Measurements from ENCODE around the gene PPM1F.

PPM1F gene, protein sequence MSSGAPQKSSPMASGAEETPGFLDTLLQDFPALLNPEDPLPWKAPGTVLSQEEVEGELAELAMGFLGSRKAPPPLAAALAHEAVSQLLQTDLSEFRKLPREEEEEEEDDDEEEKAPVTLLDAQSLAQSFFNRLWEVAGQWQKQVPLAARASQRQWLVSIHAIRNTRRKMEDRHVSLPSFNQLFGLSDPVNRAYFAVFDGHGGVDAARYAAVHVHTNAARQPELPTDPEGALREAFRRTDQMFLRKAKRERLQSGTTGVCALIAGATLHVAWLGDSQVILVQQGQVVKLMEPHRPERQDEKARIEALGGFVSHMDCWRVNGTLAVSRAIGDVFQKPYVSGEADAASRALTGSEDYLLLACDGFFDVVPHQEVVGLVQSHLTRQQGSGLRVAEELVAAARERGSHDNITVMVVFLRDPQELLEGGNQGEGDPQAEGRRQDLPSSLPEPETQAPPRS

DNA sequence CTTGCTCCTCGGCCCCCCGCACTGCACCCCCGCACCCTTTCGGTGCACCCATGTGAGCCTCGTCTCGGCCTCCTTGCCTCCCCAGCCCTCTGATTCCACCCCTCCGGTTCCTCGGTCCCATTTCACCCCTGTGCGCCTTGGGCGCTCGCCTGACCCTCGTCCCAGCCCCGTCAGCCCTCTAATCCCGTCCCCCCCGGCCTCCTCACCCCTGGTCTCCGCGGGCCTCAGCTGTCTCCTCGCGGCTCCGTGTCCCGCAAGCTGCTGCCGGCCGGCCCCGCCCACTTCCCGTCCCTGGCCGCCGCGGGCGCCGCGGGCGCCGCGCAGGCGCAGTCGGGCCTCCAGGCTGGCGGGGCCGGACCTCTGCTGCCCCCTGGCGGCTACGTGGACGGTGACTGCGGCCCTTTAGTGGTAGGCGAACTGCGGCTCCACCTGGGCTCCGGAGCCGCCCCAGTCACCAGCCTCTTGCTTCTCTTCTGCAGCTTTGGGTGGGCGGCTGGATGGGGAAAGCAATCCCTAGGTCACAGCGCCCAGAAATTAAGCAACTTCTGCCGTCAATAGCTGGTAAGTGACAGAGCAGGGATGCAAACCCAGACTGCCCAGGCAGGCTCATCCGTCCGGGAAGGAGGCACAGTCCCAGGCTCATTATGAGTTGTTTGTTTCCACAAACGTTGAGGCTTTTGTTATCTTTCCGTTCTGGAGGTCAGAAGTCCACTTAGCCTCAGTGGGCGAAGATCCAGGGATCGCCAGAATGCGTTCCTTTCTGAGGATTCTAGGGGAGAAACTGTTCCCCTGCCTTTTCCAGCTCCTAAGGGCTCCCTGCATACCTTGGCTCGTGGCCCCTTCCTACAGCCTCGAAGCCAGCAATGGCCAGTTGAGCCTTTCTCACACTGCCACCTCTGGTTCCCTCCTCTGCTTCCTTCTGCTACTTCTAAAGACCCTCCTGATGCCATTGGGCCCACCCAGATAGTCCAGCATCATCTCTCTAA is at the start of gene PPM1F:
PPM1F (minus strand) TSS at position 263 of the 986 bp plus-strand sequence. CDS start 6,800 bp downstream, outside the sequence.
- DNase-seq (ENCODE audit: low spot score), result peak; percentile 99

- DNase-seq (ENCODE audit: low spot score), result no peak
These were observed 49.2 kb upstream of the PPM1F start for GRCh38 chr22:22001664-22002525.

GRCh38 chr22:21998595-21999247 is 46.1 kb upstream of the PPM1F start:
- DNase-seq (ENCODE audit: low spot score), result no peak

GRCh38 chr22:21996175-21996720 is 43.6 kb upstream of the PPM1F start:
- DNase-seq (ENCODE audit: low spot score), result no peak

DNA sequence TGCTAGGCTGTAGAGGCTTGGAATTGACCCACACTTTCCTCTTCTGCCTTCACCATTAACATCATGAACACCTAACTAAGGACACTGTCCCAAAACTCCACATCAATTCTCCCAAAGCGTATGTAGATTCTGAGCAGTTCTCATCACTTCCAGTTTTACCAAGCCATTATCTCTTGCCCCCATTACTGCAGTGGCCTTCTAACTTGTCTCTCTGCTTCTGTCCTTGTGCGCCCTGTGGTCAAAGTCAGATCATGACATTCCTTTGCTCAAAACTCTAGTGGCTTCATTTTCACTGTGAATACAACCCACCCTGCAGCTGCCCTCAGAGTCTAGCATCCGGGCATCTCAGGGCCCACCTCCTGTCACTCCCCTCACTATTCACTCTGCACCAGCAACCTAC is 43.0 kb upstream of the PPM1F start:
- no peak for DNase-seq (ENCODE audit: low spot score)

- DNase-seq (ENCODE audit: low spot score), result no peak
These were observed 42.3 kb upstream of the PPM1F start for GRCh38 chr22:21994881-21995444.

GRCh38 chr22:21992593-21993237 is 40.1 kb upstream of the PPM1F start:
- no peak for DNase-seq (ENCODE audit: low spot score)

DNA sequence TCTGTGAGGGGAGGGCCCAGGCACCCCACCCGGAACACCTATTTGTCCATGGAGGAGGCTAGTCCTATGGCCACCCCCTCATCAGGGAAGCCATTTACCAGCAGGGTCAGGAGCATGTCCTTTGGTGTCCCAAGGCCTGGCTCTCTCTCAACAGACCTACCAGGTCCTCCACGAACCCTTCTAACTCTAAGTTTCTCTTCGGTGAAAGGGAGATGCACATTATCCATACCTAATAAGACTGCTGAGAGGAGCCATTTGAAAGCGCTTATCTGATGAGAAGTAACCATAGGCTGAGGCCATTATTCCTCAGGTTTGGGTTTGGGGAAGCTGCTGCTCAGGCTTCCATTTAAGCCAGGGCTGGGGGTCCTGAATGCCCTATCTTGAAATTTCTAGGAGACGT is 39.1 kb upstream of the PPM1F start:
- DNase-seq (ENCODE audit: low spot score), result no peak

- no peak for DNase-seq (ENCODE audit: low spot score)
These were observed 38.6 kb upstream of the PPM1F start for GRCh38 chr22:21991304-21991596.

DNA sequence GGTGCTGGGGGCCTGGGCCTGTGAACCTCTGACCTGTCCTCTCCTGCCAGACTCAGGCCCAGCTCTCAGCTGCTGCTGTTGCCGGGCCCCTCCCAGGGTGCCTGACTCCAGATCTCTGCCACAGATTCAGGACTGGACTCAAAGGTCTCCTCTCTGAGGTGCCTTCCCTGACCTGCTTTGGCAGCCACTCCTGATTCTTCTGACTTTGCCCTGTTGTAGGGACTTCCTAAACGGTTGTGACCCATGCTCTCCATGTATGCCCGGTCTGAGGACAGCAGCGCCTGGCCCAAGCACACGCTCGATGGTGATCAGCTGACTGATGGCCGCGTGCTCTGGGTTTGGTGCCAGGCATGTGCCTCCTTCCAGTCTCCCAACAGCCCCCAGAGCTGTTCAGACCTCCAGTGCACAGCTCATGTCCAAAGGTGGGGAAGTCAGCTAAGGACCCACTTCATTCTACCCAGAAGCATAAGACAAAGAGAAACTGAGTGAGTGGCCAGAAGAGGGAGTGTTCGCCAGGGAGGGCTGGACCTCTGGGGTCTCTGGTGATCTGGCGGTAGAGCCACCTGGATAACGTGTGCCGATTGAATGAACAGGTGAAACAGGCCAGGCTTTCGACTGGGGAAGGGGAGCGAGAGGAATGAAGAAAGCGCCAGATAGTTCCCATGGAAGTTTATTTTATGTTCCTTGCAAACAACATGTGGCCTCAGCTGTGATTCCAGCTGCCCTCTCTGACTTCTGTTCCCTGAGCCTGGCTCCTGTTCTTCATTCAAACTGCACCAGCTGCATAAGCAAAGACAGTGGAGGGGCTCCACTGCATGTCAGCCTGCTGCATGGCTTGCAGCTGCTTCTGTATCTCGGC is 38.0 kb upstream of the PPM1F start:
- no peak for DNase-seq (ENCODE audit: low spot score)

DNA sequence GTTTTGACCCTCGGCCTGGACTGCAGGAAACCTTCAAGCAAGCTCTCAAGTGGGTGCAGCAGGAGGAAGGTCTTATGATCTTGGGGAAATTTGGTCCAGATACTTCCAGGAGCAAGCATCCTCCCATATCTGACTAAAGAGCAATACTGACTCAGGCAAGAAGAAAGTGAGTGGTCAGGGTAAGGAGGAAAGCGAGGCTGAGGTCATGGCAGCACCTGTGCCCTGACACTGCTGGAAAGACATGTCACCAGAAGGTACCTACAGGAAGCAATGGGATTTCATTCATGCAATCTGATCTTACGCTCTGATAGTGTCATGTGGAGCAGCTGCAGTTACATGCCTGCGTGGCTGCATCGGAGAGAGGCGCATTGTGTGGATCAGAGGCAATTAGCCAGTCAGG is 36.4 kb upstream of the PPM1F start:
- DNase-seq (ENCODE audit: low spot score), result no peak

- no peak for DNase-seq (ENCODE audit: low spot score)
These were observed 32.6 kb upstream of the PPM1F start for GRCh38 chr22:21985214-21985613.

DNA sequence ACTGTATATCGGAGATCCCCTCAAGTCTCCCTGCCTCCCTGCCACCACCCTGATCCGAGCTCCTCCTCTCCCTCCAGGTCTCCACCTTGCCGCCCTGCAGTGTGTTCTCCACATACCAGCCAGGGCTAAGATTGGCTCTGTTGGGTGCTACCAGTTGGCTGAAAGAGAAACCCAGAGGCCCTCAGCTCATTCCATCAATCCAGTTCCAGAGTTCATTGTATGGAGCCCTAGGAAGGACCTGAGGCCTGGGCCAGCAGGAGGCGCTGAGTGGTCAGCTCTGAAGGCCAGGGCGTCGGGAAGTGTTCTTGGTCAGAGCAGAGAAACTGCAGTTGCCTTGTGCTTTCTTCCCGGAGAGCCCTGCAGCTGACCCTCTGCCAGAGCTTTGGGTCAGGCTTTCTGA is 32.1 kb upstream of the PPM1F start:
- DNase-seq (ENCODE audit: low spot score), result no peak

DNA sequence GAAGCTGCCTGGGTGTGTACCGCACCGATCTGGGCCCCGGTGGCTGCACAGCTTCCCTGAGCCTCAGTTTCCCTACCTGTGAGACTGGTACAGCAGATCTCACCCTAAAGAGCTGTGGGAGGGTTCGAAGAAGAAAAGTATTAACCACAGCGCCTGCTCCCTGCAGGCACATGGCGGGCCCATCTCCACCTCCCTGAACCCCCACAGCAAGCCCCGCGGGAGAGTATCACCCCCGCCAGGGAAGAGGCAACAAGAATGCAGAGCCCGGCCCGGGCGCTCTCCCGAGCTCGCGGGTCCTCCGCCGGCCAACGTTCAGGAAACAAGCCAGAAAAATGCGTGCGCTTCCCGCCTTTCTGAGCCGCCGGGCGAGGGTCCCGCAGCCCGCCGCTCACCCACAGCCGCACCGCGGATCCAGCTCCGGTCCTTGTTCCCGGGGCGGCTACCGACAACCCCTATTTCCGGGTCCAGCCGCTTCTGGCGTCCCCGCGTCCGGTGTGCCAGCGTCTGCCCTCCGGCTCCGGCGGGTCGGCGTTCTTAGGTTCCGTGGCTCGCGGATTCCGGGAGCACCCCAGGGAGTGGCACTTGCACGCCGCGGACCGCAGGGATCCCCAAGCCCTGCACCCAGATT is 29.8 kb upstream of the PPM1F start, which contains the start of gene TOP3B:
TOP3B (minus strand) TSS at position 450 of the 628 bp plus-strand sequence. CDS start 7,078 bp downstream, outside the sequence.
- peak; percentile 94 for DNase-seq (ENCODE audit: low spot score)

DNA sequence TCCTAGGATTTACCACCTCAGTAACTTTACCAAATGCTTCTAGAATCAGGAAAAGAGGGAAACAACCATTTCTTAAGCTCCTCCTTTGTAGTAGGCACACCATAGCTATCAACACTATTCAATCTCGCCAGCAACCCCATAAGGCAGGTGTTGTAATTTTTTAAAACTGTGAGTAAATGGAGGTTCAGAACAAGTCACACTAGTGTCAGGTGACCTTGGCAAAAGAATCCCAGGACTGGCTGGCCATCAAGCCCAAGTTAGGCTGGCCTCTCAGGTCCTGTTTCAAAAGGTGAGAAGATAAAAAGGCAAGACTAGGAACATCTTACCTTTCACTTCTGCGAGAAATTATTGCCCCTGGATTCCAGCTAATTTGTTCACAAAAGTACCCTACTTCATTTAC is 29.2 kb upstream of the PPM1F start:
- DNase-seq (ENCODE audit: low spot score), result no peak

- DNase-seq (ENCODE audit: low spot score), result no peak
These were observed 27.9 kb upstream of the PPM1F start for GRCh38 chr22:21980547-21980946.

GRCh38 chr22:21978564-21979386 is 26.1 kb upstream of the PPM1F start:
- no peak for DNase-seq (ENCODE audit: low spot score)

DNA sequence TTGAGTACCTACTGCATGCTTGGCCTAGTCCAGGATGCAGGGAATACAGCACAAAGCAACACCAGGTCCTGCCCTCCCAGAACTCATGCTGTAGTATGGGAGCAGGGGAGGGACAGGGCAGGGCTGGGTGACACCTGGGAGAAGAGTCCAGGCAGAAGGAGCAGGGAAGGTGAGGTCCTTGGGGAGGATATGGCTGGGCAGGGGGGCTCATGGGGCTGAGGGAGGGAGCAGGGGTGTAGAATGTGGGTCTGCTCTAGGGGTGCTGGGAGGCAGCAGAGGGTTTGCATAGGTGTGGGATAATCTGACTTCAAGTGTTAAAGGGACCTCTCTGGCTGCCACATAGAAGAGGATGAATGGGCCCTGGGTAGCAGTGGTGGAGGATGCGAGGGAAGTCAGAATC is 25.2 kb upstream of the PPM1F start:
- no peak for DNase-seq (ENCODE audit: low spot score)

All from GM03348 (cell line).